ENCODE data around the gene HOXC6. TPM values are rescaled to one million over a fixed set of nuclear protein-coding genes. Genes with fewer than 3 reads are reported as not detected.
A peak's percentile ranks its signal among the peaks of the same experiment; 100 is the strongest.

Gene HOXC6
- total and polyA plus RNA-seq, 2 donors (not counting 3 experiments of a cell fraction or from before 2014, with no cell fraction given): 0.58 to 0.72 TPM

DNA sequence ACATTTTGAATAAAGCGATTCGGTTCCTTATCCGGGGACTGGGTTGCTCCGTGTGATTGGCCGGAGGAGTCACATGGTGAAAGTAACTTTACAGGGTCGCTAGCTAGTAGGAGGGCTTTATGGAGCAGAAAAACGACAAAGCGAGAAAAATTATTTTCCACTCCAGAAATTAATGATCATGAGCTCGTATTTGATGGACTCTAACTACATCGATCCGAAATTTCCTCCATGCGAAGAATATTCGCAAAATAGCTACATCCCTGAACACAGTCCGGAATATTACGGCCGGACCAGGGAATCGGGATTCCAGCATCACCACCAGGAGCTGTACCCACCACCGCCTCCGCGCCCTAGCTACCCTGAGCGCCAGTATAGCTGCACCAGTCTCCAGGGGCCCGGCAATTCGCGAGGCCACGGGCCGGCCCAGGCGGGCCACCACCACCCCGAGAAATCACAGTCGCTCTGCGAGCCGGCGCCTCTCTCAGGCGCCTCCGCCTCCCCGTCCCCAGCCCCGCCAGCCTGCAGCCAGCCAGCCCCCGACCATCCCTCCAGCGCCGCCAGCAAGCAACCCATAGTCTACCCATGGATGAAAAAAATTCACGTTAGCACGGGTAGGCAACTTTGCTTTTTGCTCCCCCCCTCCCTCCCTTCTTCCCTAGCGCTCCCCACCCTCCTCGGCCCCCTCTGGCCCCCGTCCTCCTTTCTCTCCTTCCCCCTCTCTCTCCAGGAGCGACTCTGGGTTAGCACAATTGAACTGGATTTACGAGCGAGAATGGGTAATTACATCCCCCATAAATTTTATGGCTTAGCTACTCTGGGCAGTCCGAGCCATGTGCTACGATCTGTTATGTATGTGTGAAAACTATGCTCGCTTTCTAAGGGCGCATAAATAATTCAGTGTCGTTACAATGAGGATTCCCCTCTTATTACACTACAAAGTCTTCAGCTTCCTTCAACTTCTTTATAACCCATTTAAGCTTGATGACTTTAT is 25.8 kb downstream of the HOXC6 start, which contains the start of gene HOXC4:
HOXC4 (plus strand) TSS at position 85 of the 991 bp plus-strand sequence; CDS start at position 173, 88 bp downstream.
- Histone ChIP-seq H3K79me2 (ENCODE audit: control insufficient read depth, insufficient read depth, low read length) (no peaks in the 10 kb centered on the region), H3K9me1 (replicated peaks; ENCODE audit: control insufficient read depth, extremely low read depth, insufficient read depth, low read length) (no peaks in the 10 kb centered on the region), H2AFZ (ENCODE audit: low read depth, low read length) (no peak within 1 kb of the TSS), H3K36me3 (ENCODE audit: control insufficient read depth in 2 of 2, extremely low read depth in 1 of 2, insufficient read depth in 2 of 2, low read length in 2 of 2) (no peaks in the 10 kb centered on the region), H3K4me2 (ENCODE audit: insufficient read depth, low read length) (no peak within 1 kb of the TSS), H3K9me3 (replicated peaks; ENCODE audit: control insufficient read depth, insufficient read depth, low read length) (no peaks in the 10 kb centered on the region), H3K4me1 (ENCODE audit: control insufficient read depth, extremely low read depth, insufficient read depth, low read length) (no peaks in the 10 kb centered on the region), H4K20me1 (replicated peaks; ENCODE audit: control insufficient read depth, extremely low read depth, insufficient read depth, low read length) (no peaks in the 10 kb centered on the region), H3K27me3 (ENCODE audit: control insufficient read depth in 2 of 2, insufficient read depth in 2 of 2, low read length in 2 of 2) (peaks cover 79 to 90% of the 10 kb centered on the region in 2 experiments), H3K27ac (ENCODE audit: insufficient read depth, low read depth, low read length) (no peak within 1 kb of the TSS), H3K4me3 (replicated peaks in 1 of 3; ENCODE audit: insufficient read depth in 1 of 3, low read depth in 1 of 3, low read length in 3 of 3) (no peak within 1 kb of the TSS), H3K9ac (replicated peaks; ENCODE audit: extremely low read depth, insufficient read depth, low read length) (no peak within 1 kb of the TSS)
- no TSS peak for BruUV-seq (replicated peaks)
- TF ChIP-seq POLR2A (IDR thresholded peaks at IDR 0.05; ENCODE audit: low read depth, low read length): no peak
- TF ChIP-seq EZH2 (IDR thresholded peaks at IDR 0.05; ENCODE audit: borderline replicate concordance, low read depth, low read length, severe bottlenecking): peak; percentile 71
- FAIRE-seq (peak; percentile 40), DNase-seq (ENCODE audit: low read depth, low spot score) (peak; percentile 4)
- dilution Hi-C loops (cut with MboI; ENCODE audit: extremely low pct_ligation_motif_present, low sequenced_read_pairs): no loop called here
- POLR2A ChIA-PET: no interaction called here
- CTCF ChIA-PET: interaction anchor here (0.6 to 1.9 kb wide), 5 partner anchors 9 to 154 kb away, joined by 3 to 9 read pairs (median 4); partner anchors contain the start of gene HOXC5
- intact Hi-C loops (cut with micrococcal nuclease): no loop called here

DNA sequence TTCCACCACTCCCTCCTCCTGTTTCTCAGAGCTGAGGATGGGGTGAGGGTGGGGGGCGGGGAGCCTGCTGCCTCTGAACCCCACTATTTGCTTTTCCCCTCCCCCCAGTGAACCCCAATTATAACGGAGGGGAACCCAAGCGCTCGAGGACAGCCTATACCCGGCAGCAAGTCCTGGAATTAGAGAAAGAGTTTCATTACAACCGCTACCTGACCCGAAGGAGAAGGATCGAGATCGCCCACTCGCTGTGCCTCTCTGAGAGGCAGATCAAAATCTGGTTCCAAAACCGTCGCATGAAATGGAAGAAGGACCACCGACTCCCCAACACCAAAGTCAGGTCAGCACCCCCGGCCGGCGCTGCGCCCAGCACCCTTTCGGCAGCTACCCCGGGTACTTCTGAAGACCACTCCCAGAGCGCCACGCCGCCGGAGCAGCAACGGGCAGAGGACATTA is 26.5 kb downstream of the HOXC6 start:
- ChIA-PET CTCF (interaction anchor here (1.3 to 1.6 kb wide), 2 partner anchors 10 to 27 kb away, joined by 4 read pairs; no protein-coding TSS in a partner anchor), POLR2A (no interaction called here)
- no peak overlapping the region for H3K4me2 ChIP-seq (ENCODE audit: insufficient read depth, low read length)
- no peak overlapping the region for H3K4me3 ChIP-seq (replicated peaks in 1 of 3; ENCODE audit: insufficient read depth in 1 of 3, low read depth in 1 of 3, low read length in 3 of 3)
- FAIRE-seq: no peak
- no peak overlapping the region for H3K27ac ChIP-seq (ENCODE audit: insufficient read depth, low read depth, low read length)
- no peaks in the 10 kb centered on the region for H4K20me1 ChIP-seq (replicated peaks; ENCODE audit: control insufficient read depth, extremely low read depth, insufficient read depth, low read length)
- H3K9me1 ChIP-seq (replicated peaks; ENCODE audit: control insufficient read depth, extremely low read depth, insufficient read depth, low read length): no peaks in the 10 kb centered on the region
- H2AFZ ChIP-seq (ENCODE audit: low read depth, low read length): no peak overlapping the region
- dilution Hi-C loops (cut with MboI; ENCODE audit: extremely low pct_ligation_motif_present, low sequenced_read_pairs): no loop called here
- BruUV-seq (replicated peaks): no TSS peak
- H3K27me3 ChIP-seq (ENCODE audit: control insufficient read depth in 2 of 2, insufficient read depth in 2 of 2, low read length in 2 of 2): peaks cover 78 to 90% of the 10 kb centered on the region in 2 experiments
- H3K9ac ChIP-seq (replicated peaks; ENCODE audit: extremely low read depth, insufficient read depth, low read length): no peak overlapping the region
- no peaks in the 10 kb centered on the region for H3K4me1 ChIP-seq (ENCODE audit: control insufficient read depth, extremely low read depth, insufficient read depth, low read length)
- DNase-seq (ENCODE audit: low read depth, low spot score): no peak
- TF ChIP-seq, protein P1, sequence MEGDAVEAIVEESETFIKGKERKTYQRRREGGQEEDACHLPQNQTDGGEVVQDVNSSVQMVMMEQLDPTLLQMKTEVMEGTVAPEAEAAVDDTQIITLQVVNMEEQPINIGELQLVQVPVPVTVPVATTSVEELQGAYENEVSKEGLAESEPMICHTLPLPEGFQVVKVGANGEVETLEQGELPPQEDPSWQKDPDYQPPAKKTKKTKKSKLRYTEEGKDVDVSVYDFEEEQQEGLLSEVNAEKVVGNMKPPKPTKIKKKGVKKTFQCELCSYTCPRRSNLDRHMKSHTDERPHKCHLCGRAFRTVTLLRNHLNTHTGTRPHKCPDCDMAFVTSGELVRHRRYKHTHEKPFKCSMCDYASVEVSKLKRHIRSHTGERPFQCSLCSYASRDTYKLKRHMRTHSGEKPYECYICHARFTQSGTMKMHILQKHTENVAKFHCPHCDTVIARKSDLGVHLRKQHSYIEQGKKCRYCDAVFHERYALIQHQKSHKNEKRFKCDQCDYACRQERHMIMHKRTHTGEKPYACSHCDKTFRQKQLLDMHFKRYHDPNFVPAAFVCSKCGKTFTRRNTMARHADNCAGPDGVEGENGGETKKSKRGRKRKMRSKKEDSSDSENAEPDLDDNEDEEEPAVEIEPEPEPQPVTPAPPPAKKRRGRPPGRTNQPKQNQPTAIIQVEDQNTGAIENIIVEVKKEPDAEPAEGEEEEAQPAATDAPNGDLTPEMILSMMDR (IDR thresholded peaks at IDR 0.05; ENCODE audit: extremely low read depth in 1 of 2, insufficient read depth in 1 of 2, low read depth in 1 of 2, low read length in 2 of 2): no peak
- no peak for TF ChIP-seq FOS (IDR thresholded peaks at IDR 0.05; ENCODE audit: borderline replicate concordance, insufficient read depth, low read length)
- TF ChIP-seq, protein P2, sequence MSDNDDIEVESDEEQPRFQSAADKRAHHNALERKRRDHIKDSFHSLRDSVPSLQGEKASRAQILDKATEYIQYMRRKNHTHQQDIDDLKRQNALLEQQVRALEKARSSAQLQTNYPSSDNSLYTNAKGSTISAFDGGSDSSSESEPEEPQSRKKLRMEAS (IDR thresholded peaks at IDR 0.05; ENCODE audit: insufficient read depth, insufficient read length): no peak
- TF ChIP-seq EZH2 (IDR thresholded peaks at IDR 0.05; ENCODE audit: borderline replicate concordance, low read depth, low read length, severe bottlenecking): no peak
- TF ChIP-seq POLR2A (IDR thresholded peaks at IDR 0.05; ENCODE audit: low read depth, low read length): no peak
- TF ChIP-seq GATA2 (IDR thresholded peaks at IDR 0.05; ENCODE audit: insufficient read depth, insufficient read length, low read depth, low read length): no peak
- TF ChIP-seq MYC (IDR thresholded peaks at IDR 0.05; ENCODE audit: low read depth, low read length): no peak
- no peak for TF ChIP-seq POLR2AphosphoS5 (IDR thresholded peaks at IDR 0.05; ENCODE audit: insufficient read depth, low read depth, low read length)
- no peak for TF ChIP-seq JUN (IDR thresholded peaks at IDR 0.05; ENCODE audit: borderline replicate concordance, insufficient read depth, insufficient read length, low read depth)
- intact Hi-C loops (cut with micrococcal nuclease): no loop called here
- H3K9me3 ChIP-seq (replicated peaks; ENCODE audit: control insufficient read depth, insufficient read depth, low read length): no peaks in the 10 kb centered on the region
- H3K79me2 ChIP-seq (ENCODE audit: control insufficient read depth, insufficient read depth, low read length): no peaks in the 10 kb centered on the region
- no peaks in the 10 kb centered on the region for H3K36me3 ChIP-seq (ENCODE audit: control insufficient read depth in 2 of 2, extremely low read depth in 1 of 2, insufficient read depth in 2 of 2, low read length in 2 of 2)
